Measurements from ENCODE around the gene OR51E1.

OR51E1 gene

DNA sequence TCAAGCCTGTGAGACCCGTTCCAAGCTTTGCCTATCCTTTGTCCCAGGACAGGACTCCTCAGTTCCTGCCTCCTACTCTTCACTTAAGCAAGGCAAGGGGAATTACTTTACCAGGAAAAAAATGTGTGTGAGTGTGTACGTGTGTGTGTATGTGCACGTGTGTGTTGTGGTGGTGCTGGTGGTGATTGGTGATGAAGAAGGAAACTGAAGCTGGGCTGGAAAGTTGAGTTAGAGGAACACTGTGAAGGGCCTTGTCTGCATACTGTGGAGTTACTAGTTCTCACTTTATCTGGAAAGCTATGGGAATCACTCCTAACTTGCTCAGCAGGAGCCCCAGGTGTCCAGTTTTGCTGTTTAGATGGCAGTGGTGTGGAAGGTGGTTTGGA is 6.1 kb upstream of the OR51E1 start:
- no peak for DNase-seq (ENCODE audit: insufficient read length, low spot score)
- TF ChIP-seq POLR2A (IDR thresholded peaks at IDR 0.05; ENCODE audit: low read depth, low read length): no peak
- FAIRE-seq: no peak

DNA sequence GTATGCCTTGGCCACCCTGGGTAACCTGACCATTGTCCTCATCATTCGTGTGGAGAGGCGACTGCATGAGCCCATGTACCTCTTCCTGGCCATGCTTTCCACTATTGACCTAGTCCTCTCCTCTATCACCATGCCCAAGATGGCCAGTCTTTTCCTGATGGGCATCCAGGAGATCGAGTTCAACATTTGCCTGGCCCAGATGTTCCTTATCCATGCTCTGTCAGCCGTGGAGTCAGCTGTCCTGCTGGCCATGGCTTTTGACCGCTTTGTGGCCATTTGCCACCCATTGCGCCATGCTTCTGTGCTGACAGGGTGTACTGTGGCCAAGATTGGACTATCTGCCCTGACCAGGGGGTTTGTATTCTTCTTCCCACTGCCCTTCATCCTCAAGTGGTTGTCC is 3.9 kb upstream of the OR51E1 start:
- FAIRE-seq: no peak
- DNase-seq (ENCODE audit: insufficient read length, low spot score): no peak
- TF ChIP-seq POLR2A (IDR thresholded peaks at IDR 0.05; ENCODE audit: low read depth, low read length): no peak

DNA sequence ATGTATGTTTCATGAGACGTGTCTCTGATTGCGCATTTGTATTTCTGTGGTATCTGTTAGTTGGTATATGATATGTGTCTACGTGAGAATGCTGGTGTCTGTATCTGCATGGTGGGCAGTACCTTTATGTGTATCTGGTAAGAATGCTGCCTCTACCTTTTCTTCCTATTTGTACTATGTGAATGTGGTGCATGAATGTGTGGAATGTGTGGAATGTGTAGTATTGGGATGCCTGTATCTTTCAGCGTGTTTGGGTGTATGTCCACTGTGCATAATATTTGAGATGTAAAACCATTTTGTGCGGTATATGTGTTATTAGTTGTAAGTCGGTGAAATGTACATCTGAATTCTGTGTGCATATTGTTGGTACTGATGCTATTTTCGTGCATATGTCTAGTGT is 2.3 kb upstream of the OR51E1 start:
- no peak for TF ChIP-seq POLR2A (IDR thresholded peaks at IDR 0.05; ENCODE audit: low read depth, low read length)
- no peak for FAIRE-seq

DNA sequence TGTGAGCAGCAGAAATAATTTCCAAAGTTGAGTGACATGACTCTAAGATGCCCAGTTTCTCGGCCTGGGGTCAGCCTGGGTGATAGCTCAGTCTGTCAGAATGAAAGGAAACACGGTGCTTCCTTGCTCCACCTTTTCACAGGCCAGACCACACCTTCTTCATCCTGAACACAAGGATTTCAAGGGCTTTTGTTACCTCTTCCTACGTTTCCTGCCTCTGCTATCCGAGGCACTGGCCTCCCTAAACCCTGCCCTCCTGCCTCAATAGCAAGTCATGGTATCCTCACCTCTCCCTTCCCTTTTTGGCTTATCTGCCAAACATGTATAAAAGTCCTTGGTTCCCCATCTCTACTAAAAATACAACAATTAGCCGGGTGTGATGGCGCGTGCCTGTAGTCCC is 1.7 kb upstream of the OR51E1 start:
- no peak for FAIRE-seq
- TF ChIP-seq POLR2A (IDR thresholded peaks at IDR 0.05; ENCODE audit: low read depth, low read length): no peak

More for the DNA sequence above, 2.3 kb upstream of the OR51E1 start:
- DNase-seq (ENCODE audit: insufficient read length, low spot score): no peak

DNA sequence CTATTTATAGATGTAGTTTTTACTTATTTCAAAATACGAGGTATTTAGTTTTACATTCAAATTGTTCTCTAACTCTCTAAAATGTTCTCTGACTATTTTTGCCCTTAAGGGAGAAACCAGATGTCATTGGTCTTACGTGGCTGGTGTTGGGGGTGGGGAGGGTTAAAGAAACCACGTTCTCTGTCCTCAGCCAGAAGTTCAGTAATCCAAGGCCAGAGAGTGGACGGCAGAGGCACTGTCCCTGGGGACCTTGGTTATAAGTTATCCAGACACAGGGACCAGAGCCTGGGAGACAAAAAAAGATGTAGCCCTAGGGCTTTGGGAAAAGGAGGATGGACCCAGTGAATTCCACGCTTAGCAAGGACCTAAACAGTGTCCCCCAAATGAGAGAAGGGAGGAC is 706 bp upstream of the OR51E1 start:
- DNase-seq (ENCODE audit: insufficient read length, low spot score) (no peak), FAIRE-seq (no peak)
- no peak for TF ChIP-seq POLR2A (IDR thresholded peaks at IDR 0.05; ENCODE audit: low read depth, low read length)

More for the DNA sequence above, 1.7 kb upstream of the OR51E1 start:
- DNase-seq (ENCODE audit: insufficient read length, low spot score): no peak

DNA sequence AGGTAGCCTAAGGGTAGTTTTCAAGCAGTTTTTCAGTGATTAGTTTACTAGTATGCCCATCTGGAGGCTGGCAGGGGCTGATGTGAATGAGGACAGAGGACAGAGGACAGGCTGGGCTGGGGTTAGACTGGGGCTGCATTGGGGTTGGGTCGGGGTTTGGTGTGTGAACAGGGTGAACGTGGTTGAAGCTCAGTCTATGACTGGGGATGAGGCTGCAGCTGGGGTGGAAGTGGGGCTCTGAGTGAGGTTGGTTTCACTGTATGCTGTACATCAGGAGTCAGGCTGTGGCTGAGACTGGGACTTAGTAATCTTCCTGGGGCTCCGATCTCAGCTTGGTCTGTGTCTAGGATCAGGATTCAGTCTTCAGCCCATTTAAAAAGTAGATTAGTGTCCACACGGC is 451 bp downstream of the OR51E1 start:
- DNase-seq (ENCODE audit: insufficient read length, low spot score): no peak
- no peak for FAIRE-seq
- TF ChIP-seq POLR2A (IDR thresholded peaks at IDR 0.05; ENCODE audit: low read depth, low read length): no peak

DNA sequence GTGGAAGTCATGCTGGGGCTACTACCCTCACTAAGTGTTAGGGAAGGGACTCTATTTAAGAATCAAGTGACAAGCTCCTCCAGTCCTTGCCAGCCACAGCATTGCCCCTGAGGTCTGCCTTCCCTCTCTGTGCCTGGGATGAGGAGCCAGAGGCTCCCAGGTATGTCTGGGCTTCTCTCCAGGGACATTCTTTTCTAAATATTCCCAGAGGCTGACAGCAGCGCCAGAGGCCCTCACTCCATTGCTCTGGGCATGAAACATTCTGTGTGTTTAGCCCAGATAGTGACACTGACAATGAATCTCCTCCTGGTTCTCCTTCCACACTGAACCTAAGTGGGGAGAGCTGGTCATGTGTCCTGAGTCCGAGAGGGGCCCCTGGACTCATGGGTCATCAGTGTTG is 2.2 kb downstream of the OR51E1 start:
- no peak for TF ChIP-seq POLR2A (IDR thresholded peaks at IDR 0.05; ENCODE audit: low read depth, low read length)
- no peak for FAIRE-seq
- DNase-seq (ENCODE audit: insufficient read length, low spot score): no peak

DNA sequence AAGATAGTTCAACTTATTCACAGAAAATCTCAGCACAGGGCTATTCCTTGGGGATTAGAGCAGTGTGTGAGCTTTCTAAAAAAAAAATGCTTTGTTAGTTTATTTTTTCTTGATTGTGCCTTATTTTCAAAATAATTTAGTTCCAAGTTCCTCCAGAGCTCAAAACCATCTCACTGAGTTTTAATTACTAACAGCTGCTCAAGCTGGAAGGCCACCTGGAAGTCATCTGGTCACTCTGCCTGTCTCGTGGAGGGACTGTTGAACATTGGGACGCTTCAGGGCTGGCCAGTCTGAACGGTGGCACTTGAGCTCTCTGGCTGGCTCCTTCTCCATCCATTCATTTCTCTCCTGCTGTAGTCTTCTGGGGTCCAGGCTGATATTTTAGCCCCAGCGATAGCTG is 4.0 kb downstream of the OR51E1 start:
- FAIRE-seq (no peak), DNase-seq (ENCODE audit: insufficient read length, low spot score) (no peak)
- TF ChIP-seq POLR2A (IDR thresholded peaks at IDR 0.05; ENCODE audit: low read depth, low read length): no peak

DNA sequence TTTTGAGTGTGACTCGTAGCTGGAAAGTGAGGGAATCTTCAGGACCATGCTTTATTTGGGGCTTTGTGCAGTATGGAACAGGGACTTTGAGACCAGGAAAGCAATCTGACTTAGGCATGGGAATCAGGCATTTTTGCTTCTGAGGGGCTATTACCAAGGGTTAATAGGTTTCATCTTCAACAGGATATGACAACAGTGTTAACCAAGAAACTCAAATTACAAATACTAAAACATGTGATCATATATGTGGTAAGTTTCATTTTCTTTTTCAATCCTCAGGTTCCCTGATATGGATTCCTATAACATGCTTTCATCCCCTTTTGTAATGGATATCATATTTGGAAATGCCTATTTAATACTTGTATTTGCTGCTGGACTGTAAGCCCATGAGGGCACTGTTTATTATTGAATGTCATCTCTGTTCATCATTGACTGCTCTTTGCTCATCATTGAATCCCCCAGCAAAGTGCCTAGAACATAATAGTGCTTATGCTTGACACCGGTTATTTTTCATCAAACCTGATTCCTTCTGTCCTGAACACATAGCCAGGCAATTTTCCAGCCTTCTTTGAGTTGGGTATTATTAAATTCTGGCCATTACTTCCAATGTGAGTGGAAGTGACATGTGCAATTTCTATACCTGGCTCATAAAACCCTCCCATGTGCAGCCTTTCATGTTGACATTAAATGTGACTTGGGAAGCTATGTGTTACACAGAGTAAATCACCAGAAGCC is 11.0 kb downstream of the OR51E1 start:
- FAIRE-seq: no peak
- no peak for TF ChIP-seq POLR2A (IDR thresholded peaks at IDR 0.05; ENCODE audit: low read depth, low read length)

DNA sequence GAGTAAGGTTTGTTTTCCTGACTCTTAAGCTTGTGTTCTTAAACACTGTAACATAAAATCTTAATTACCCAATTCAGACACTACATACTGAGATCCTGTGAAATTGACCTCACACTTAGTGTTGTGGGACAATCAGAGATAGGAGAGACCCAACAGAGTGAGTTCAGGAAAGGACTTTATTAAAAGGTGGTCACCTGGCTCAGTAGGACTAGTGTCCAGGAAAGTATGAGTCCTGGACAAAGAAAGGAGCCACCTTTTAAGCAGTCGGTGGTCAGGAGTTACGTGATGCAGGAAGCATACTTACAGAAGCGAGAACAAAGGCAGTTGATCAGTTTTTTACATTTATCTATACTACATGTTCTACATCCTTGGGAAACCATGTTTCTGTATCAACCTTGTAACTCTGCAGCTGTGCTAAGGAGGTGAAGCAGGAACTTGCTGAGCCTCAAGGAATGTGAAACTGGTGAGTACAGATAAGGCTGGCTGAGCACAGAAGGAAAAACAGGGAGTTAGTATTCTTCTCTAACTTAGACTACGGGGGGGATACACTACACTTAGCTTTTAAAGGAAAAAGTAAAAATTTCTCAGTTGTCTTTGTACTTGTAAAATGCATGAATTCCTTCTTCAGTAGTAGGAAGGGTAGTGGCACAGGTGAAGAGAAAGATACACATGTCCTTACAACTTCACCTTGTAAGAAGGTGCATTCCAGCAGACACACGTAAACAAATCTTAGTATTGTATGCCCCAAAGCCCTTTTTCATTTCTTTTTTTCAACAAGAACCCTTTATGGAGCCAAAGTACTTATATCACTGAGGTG is 15.1 kb downstream of the OR51E1 start:
- DNase-seq (ENCODE audit: insufficient read length, low spot score) (no peak), FAIRE-seq (peak; percentile 30)
- TF ChIP-seq POLR2A (IDR thresholded peaks at IDR 0.05; ENCODE audit: low read depth, low read length): no peak

More for the DNA sequence above, 11.0 kb downstream of the OR51E1 start:
- DNase-seq (ENCODE audit: insufficient read length, low spot score): no peak

DNA sequence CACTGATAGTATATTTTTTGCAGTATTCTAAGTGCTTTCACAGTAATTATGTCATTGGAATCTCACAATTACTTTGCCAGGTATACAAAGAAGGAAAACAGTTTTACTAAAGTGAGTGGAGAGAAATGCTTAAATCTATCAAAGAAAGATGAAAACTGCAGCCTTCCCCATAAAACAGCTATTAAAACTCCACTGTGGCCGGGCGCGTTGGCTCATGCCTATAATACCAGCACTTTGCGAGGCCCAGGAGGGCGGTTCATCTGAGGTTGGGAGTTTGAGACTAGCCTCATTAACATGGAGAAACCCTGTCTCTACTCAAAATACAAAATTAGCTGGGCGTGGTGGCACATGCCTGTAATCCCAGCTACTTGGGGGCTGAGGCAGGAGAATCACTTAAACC is 19.1 kb downstream of the OR51E1 start:
- FAIRE-seq (no peak), DNase-seq (ENCODE audit: insufficient read length, low spot score) (no peak)
- TF ChIP-seq POLR2A (IDR thresholded peaks at IDR 0.05; ENCODE audit: low read depth, low read length): no peak

DNA sequence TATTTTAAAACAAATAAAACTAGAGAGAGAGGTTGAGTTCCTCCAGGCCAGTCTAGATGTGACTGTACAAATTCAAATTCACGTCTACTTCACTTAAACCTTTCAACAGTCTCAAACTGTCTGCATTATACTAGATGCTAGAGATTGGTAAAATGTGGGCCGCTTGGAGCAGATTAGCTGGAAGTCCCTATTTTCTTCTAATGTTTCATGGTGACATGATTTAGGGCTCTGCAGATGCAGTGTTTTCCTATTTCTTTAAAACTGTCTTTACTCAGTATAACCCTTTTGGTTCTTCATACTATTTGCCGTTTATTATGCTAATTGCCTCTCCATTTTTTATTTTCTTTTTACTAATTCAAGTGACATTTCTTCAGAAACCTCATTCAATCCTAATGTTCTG is 20.4 kb downstream of the OR51E1 start:
- no peak for FAIRE-seq

DNA sequence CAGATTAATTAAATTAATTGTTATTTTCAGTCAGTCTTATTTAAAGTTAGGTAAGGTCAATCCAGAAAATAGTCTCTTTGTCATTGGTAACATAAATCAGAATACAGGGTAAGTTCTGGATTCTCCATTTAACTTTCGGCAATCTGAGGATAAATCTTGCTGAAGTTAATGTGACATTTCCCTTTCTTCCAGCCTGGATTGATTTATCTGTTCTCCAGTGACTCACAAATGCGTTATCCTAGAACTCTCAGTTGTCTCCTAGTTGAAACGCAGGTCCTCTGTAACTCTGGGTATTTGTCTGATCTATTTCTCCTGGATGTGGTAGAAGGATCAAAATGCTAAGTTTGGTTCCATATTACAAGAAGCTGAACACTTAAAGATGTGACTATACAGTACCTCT is 21.0 kb downstream of the OR51E1 start:
- DNase-seq (ENCODE audit: insufficient read length, low spot score) (no peak), FAIRE-seq (no peak)
- no peak for TF ChIP-seq POLR2A (IDR thresholded peaks at IDR 0.05; ENCODE audit: low read depth, low read length)

More for the DNA sequence above, 20.4 kb downstream of the OR51E1 start:
- no peak for DNase-seq (ENCODE audit: insufficient read length, low spot score)
- TF ChIP-seq POLR2A (IDR thresholded peaks at IDR 0.05; ENCODE audit: low read depth, low read length): no peak

DNA sequence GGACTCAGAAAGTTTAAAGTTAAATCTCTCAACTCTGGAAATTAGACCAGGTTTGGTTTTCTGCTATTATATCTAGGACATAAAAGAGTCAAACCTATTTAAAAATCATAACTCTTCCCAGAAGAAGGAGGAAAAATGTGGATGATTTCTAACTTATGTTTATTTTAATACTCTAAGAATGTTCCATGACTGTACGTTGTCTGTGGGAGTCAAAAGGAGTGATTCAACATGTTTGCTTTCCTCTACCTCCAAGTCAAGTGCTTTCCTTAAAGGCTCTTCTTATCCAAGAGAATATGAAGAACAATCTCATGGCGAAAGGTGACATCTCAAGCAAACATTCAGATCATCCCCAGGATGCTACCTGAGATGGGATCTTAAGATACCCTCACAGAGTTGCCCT is 21.6 kb downstream of the OR51E1 start:
- TF ChIP-seq POLR2A (IDR thresholded peaks at IDR 0.05; ENCODE audit: low read depth, low read length): no peak
- FAIRE-seq: no peak
- DNase-seq (ENCODE audit: insufficient read length, low spot score): no peak

DNA sequence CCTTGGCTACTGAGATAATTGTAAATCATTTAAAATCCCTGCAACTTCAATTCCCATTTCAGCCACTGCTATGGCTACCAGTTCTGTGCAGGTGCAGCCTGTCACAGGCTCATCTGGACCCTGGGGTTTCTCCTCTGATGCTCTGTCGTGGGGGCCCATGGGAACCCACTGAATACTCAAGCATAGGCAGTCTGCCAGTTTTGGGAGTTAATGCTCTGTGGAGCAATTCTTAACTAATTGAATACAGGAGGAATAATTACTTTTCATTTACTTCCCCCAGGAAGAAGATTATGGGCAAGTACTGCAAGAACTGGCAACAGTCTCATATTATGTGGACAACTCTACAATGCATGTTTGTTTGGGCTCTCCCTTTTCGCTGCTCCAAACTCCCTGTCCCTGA is 28.0 kb downstream of the OR51E1 start:
- FAIRE-seq: no peak
- TF ChIP-seq POLR2A (IDR thresholded peaks at IDR 0.05; ENCODE audit: low read depth, low read length): no peak
- no peak for DNase-seq (ENCODE audit: insufficient read length, low spot score)
